A673 (cell line): ENCODE data around the gene CRISPLD2. TPM values are rescaled to one million over a fixed set of nuclear protein-coding genes. Genes with fewer than 3 reads are reported as not detected.

ENCODE experiments used
- BruUV-seq: library from RNA; stranded (reverse); fragments of 400-500 nt; replicated peaks from 2 replicates; lab custom pipeline; 2021; lab: Mats Ljungman, UMichigan
- CTCF ChIA-PET: fragments of 300-600 bp; sonication (Branson Sonifier 250); formaldehyde crosslinking; loops from one replicate; lab custom pipeline; 2022; ENCODE audit warnings: antibody characterized with exemption; lab: Charles Lee
- POLR2A ChIA-PET: fragments of 300-600 bp; sonication (Branson Sonifier 250); formaldehyde crosslinking; loops from one replicate; lab custom pipeline; 2022; ENCODE audit warnings: antibody characterized with exemption; ENCODE audit not compliant: low non-redundant PET; lab: Charles Lee
- DNase-seq: peaks from one replicate; pipeline ENCODE4 v3.0.0-alpha.2; 2015; ENCODE audit warnings: low spot score
- H3K27ac ChIP-seq: fragments of 200-600 bp; sonication (generic); 2 replicates; pipeline ENCODE4 v1.5.1; 2016; ENCODE audit warnings: mixed run types, low read depth, mild to moderate bottlenecking, mixed read lengths, antibody characterized with exemption, low read length; ENCODE audit not compliant: poor library complexity, severe bottlenecking
- H3K27me3 ChIP-seq: fragments of 200-600 bp; sonication (generic); replicated peaks from 2 replicates; pipeline ENCODE4 v1.6.1; 2017; ENCODE audit warnings: mixed run types, low read depth, mild to moderate bottlenecking, mixed read lengths, antibody characterized with exemption, low read length; ENCODE audit not compliant: insufficient read depth, poor library complexity
- H3K36me3 ChIP-seq: fragments of 200-600 bp; sonication (generic); 2 replicates; pipeline ENCODE4 v1.6.1; 2016; ENCODE audit warnings: mixed run types, mild to moderate bottlenecking, mixed read lengths, antibody characterized with exemption, low read length; ENCODE audit not compliant: insufficient read depth, poor library complexity, severe bottlenecking
- H3K4me1 ChIP-seq: fragments of 200-600 bp; sonication (generic); 2 replicates; pipeline ENCODE4 v1.6.1; 2017; ENCODE audit warnings: mixed run types, mild to moderate bottlenecking, mixed read lengths, antibody characterized with exemption, low read length; ENCODE audit not compliant: insufficient read depth, poor library complexity, severe bottlenecking
- H3K4me3 ChIP-seq: fragments of 200-600 bp; sonication (generic); 2 replicates; pipeline ENCODE4 v1.5.1; 2016; ENCODE audit warnings: low read depth, mixed run types, mild to moderate bottlenecking, mixed read lengths, low read length; ENCODE audit not compliant: poor library complexity, severe bottlenecking
- H3K9me3 ChIP-seq: fragments of 200-600 bp; sonication (generic); 2 replicates; pipeline ENCODE4 v1.6.1; 2016; ENCODE audit warnings: mixed run types, low read depth, mild to moderate bottlenecking, mixed read lengths, antibody characterized with exemption, low read length; ENCODE audit not compliant: poor library complexity, severe bottlenecking
- CTCF ChIP-seq: fragments of 300-800, 200-600 bp; sonication (generic); conservative IDR thresholded peaks from 2 replicates; pipeline ENCODE4 v1.5.1; 2017; ENCODE audit warnings: low read depth, mild to moderate bottlenecking, antibody characterized with exemption, low read length, moderate library complexity, mixed read lengths
- EZH2 ChIP-seq: fragments of 200-600 bp; sonication (generic); IDR thresholded peaks from 2 replicates; pipeline ENCODE4 v1.6.1; 2017; ENCODE audit warnings: borderline replicate concordance, low read depth, mild to moderate bottlenecking, mixed read lengths, antibody characterized with exemption, low read length; ENCODE audit not compliant: poor library complexity, severe bottlenecking
- intact Hi-C: fragments of 100-400 bp; cut with micrococcal nuclease; formaldehyde crosslinking; loops from one replicate; pipeline ENCODE4 v1.10.0; 2022; ENCODE audit not compliant: unreplicated experiment
- total RNA-seq: library from RNA; stranded (reverse); gene quantifications from 2 replicates; pipeline ENCODE4 v1.2.3, GENCODE V29; 2021

The CRISPLD2 gene
- total RNA-seq, 1 experiment from 2014 or later = 0.32 TPM

- BruUV-seq = no TSS peak
- peaks cover 3% of the 10 kb centered on the region for H3K4me1 ChIP-seq
- H3K27me3 ChIP-seq = no peaks in the 10 kb centered on the region
- DNase-seq = no peak
- no peaks in the 10 kb centered on the region for H3K9me3 ChIP-seq
- intact Hi-C loops = no loop called here
- POLR2A ChIA-PET = no interaction called here
- CTCF ChIA-PET = no interaction called here
- no peaks in the 10 kb centered on the region for H3K36me3 ChIP-seq
- no peak overlapping the region for H3K4me3 ChIP-seq
- H3K27ac ChIP-seq = no peak overlapping the region
- no peak for TF ChIP-seq CTCF
- TF ChIP-seq EZH2 = no peak
Measured at GRCh38 chr16:84791088-84791487, 28.7 kb upstream of the CRISPLD2 start.

- TF ChIP-seq CTCF = no peak
- no peak for TF ChIP-seq EZH2
- ChIA-PET POLR2A (no interaction called here), CTCF (no interaction called here)
- no peak overlapping the region for H3K4me3 ChIP-seq
- no TSS peak for BruUV-seq
- intact Hi-C loops = no loop called here
- H3K27ac ChIP-seq = no peak overlapping the region
- H3K27me3 ChIP-seq = no peaks in the 10 kb centered on the region
- no peaks in the 10 kb centered on the region for H3K9me3 ChIP-seq
- H3K36me3 ChIP-seq = no peaks in the 10 kb centered on the region
- DNase-seq = no peak
- H3K4me1 ChIP-seq = no peaks in the 10 kb centered on the region
Measured at GRCh38 chr16:84791501-84791900, 28.3 kb upstream of the CRISPLD2 start.

DNA sequence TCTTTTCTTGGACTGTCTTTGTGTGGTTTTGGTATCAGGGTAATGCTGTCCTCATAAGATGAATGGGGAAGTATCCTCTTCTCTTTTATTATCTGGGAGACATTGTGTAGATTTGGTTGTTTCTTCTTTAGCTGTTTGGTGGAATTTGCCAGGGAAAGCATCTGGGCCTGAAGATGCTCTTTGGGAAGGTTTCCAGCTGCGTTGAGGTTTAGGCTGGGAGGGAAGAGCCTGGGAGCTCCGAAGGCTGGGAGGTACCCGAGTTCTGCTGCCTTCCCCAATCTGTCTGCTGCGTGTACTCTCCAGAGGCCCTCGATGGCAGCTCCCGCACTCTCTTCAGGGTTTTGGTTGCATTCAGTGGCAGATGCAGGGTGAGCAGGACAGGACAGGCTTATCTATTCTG is 25.6 kb upstream of the CRISPLD2 start:
- Histone ChIP-seq H3K9me3 (no peaks in the 10 kb centered on the region), H3K36me3 (no peaks in the 10 kb centered on the region), H3K27ac (no peak overlapping the region), H3K27me3 (no peaks in the 10 kb centered on the region), H3K4me1 (no peaks in the 10 kb centered on the region), H3K4me3 (no peak overlapping the region)
- POLR2A ChIA-PET = no interaction called here
- no TSS peak for BruUV-seq
- CTCF ChIA-PET = no interaction called here
- intact Hi-C loops = no loop called here
- DNase-seq = no peak
- TF ChIP-seq EZH2 = no peak
- TF ChIP-seq CTCF = no peak
